SK-N-SH treated with all-trans-retinoic acid at 6 μM for 48 hours (cell line): ENCODE measurements around the gene TTBK2.

Experiments
- ATAC-seq: fragments of 200-7000 bp; cut with Tn5 transposase; 3 replicates; pipeline ENCODE4 v1.9.1; 2020; ENCODE audit warnings: mild to moderate bottlenecking, moderate library complexity
- ARNTL ChIP-seq: fragments of 450-650 bp; formaldehyde crosslinking; IDR thresholded peaks from 2 replicates; pipeline ENCODE4 v1.5.0; 2020; ENCODE audit warnings: low read depth, mild to moderate bottlenecking, moderate library complexity, borderline replicate concordance
- BACH2 ChIP-seq: fragments of 250-450 bp; sonication (Bioruptor Pico); IDR thresholded peaks from 2 replicates; pipeline ENCODE4 v1.9.0; 2021; ENCODE audit warnings: mild to moderate bottlenecking, borderline replicate concordance
- CSDC2 ChIP-seq: fragments of 250-450 bp; sonication (Bioruptor Pico); IDR thresholded peaks from 2 replicates; pipeline ENCODE4 v1.5.0; 2020; ENCODE audit warnings: mild to moderate bottlenecking, moderate library complexity
- ESRRG ChIP-seq: fragments of 250-450 bp; sonication (Bioruptor Pico); IDR thresholded peaks from 2 replicates; pipeline ENCODE4 v1.6.1; 2021; ENCODE audit warnings: mild to moderate bottlenecking
- GLIS3 ChIP-seq: fragments of 250-450 bp; sonication (Bioruptor Pico); IDR thresholded peaks from 2 replicates; pipeline ENCODE4 v1.5.0; 2020; ENCODE audit warnings: mild to moderate bottlenecking, moderate library complexity
- ISL1 ChIP-seq: fragments of 250-450 bp; sonication (Bioruptor Pico); IDR thresholded peaks from 2 replicates; pipeline ENCODE4 v2.1.2; 2022; ENCODE audit warnings: mild to moderate bottlenecking, moderate library complexity
- OSR1 ChIP-seq: fragments of 250-450 bp; sonication (Bioruptor Pico); IDR thresholded peaks from 2 replicates; pipeline ENCODE4 v1.8.0; 2022; ENCODE audit warnings: moderate library complexity, mild to moderate bottlenecking, inconsistent platforms
- PPARA ChIP-seq: fragments of 250-450 bp; sonication (Bioruptor Pico); IDR thresholded peaks from 2 replicates; pipeline ENCODE4 v1.5.0; 2020; ENCODE audit warnings: mild to moderate bottlenecking, borderline replicate concordance
- RARB ChIP-seq: fragments of 250-450 bp; sonication (Bioruptor Pico); IDR thresholded peaks from 2 replicates; pipeline ENCODE4 v1.8.0; 2021; ENCODE audit warnings: mild to moderate bottlenecking, moderate library complexity
- SNAI2 ChIP-seq: fragments of 250-450 bp; sonication (Bioruptor Pico); IDR thresholded peaks from 2 replicates; pipeline ENCODE4 v1.5.0; 2020; ENCODE audit warnings: mild to moderate bottlenecking, moderate library complexity
- TCF4 ChIP-seq: fragments of 250-450 bp; sonication (Bioruptor Pico); IDR thresholded peaks from 2 replicates; pipeline ENCODE4 v1.8.0; 2021; ENCODE audit warnings: mild to moderate bottlenecking, moderate library complexity, borderline replicate concordance
- TOX ChIP-seq: fragments of 250-450 bp; sonication (Bioruptor Pico); IDR thresholded peaks from 2 replicates; pipeline ENCODE4 v1.8.0; 2021; ENCODE audit warnings: mild to moderate bottlenecking, moderate library complexity, borderline replicate concordance
- ZC3H10 ChIP-seq: fragments of 250-450 bp; sonication (Bioruptor Pico); IDR thresholded peaks from 2 replicates; pipeline ENCODE4 v1.5.1; 2021; ENCODE audit warnings: mild to moderate bottlenecking, moderate library complexity
- ZFP3 ChIP-seq: fragments of 250-450 bp; sonication (Bioruptor Pico); IDR thresholded peaks from 2 replicates; pipeline ENCODE4 v1.5.0; 2020; ENCODE audit warnings: mild to moderate bottlenecking, moderate library complexity
- ZFP30 ChIP-seq: fragments of 450-650 bp; formaldehyde crosslinking; IDR thresholded peaks from 2 replicates; pipeline ENCODE4 v1.5.0; 2022; ENCODE audit warnings: mild to moderate bottlenecking, moderate library complexity
- ZNF565 ChIP-seq: fragments of 450-650 bp; formaldehyde crosslinking; conservative IDR thresholded peaks from 2 replicates; pipeline ENCODE4 v1.5.0; 2020; ENCODE audit warnings: low read depth, mild to moderate bottlenecking, moderate library complexity
- ZNF70 ChIP-seq: fragments of 450-650 bp; formaldehyde crosslinking; IDR thresholded peaks from 2 replicates; pipeline ENCODE4 v1.5.0; 2020; ENCODE audit warnings: mild to moderate bottlenecking, moderate library complexity
- ZNF8 ChIP-seq: fragments of 450-650 bp; formaldehyde crosslinking; IDR thresholded peaks from 2 replicates; pipeline ENCODE4 v1.5.0; 2020; ENCODE audit warnings: mild to moderate bottlenecking, moderate library complexity
- TF ChIP-seq, protein P1 (sequence below): fragments of 250-450 bp; sonication (Bioruptor Pico); IDR thresholded peaks from 2 replicates; pipeline ENCODE4 v1.8.0; 2020; ENCODE audit warnings: mild to moderate bottlenecking, moderate library complexity, borderline replicate concordance
- TF ChIP-seq, protein P2 (sequence below): fragments of 250-450 bp; sonication (Bioruptor Pico); IDR thresholded peaks from 2 replicates; pipeline ENCODE4 v1.5.1; 2021; ENCODE audit warnings: mild to moderate bottlenecking, moderate library complexity
- TF ChIP-seq, protein P3 (sequence below): fragments of 250-450 bp; sonication (Bioruptor Pico); IDR thresholded peaks from 2 replicates; pipeline ENCODE4 v1.8.0; 2021; ENCODE audit warnings: low read depth, mild to moderate bottlenecking, moderate library complexity, borderline replicate concordance

Gene TTBK2

DNA sequence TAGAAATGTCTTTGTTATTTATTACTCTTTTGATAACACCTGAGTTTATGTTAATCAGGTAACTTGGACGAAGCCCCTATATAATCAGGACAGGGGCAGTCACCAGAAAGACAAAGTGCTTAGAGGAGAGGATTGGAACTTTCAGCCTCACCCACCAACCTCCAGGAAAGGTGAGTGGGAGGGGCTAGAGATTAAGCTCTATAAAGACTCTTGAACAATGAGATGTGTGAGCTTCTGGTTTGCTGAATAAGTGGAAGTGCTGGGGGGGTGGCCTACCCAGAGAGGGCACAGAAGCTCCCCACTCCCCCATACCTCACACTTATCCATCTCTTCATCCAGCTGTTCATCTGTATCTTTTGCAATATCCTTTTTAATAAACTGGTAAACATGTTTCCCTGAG, 73.9 kb downstream of the TTBK2 start:
- ATAC-seq: no peak
- TF ChIP-seq ZNF8 (CRISPR knock-in tag): no peak
- TF ChIP-seq RARB (CRISPR knock-in tag): no peak
- TF ChIP-seq, protein P1, sequence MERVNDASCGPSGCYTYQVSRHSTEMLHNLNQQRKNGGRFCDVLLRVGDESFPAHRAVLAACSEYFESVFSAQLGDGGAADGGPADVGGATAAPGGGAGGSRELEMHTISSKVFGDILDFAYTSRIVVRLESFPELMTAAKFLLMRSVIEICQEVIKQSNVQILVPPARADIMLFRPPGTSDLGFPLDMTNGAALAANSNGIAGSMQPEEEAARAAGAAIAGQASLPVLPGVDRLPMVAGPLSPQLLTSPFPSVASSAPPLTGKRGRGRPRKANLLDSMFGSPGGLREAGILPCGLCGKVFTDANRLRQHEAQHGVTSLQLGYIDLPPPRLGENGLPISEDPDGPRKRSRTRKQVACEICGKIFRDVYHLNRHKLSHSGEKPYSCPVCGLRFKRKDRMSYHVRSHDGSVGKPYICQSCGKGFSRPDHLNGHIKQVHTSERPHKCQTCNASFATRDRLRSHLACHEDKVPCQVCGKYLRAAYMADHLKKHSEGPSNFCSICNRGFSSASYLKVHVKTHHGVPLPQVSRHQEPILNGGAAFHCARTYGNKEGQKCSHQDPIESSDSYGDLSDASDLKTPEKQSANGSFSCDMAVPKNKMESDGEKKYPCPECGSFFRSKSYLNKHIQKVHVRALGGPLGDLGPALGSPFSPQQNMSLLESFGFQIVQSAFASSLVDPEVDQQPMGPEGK (CRISPR knock-in tag): no peak
- TF ChIP-seq SNAI2 (CRISPR knock-in tag): no peak
- TF ChIP-seq TOX: no peak
- no peak for TF ChIP-seq ESRRG
- TF ChIP-seq ZNF565 (CRISPR knock-in tag): no peak
- TF ChIP-seq GLIS3 (CRISPR knock-in tag): no peak
- TF ChIP-seq ZNF70 (CRISPR knock-in tag): no peak
- no peak for TF ChIP-seq BACH2
- no peak for TF ChIP-seq TCF4 (CRISPR knock-in tag)
- TF ChIP-seq ISL1 (CRISPR knock-in tag): no peak
- TF ChIP-seq, protein P2, sequence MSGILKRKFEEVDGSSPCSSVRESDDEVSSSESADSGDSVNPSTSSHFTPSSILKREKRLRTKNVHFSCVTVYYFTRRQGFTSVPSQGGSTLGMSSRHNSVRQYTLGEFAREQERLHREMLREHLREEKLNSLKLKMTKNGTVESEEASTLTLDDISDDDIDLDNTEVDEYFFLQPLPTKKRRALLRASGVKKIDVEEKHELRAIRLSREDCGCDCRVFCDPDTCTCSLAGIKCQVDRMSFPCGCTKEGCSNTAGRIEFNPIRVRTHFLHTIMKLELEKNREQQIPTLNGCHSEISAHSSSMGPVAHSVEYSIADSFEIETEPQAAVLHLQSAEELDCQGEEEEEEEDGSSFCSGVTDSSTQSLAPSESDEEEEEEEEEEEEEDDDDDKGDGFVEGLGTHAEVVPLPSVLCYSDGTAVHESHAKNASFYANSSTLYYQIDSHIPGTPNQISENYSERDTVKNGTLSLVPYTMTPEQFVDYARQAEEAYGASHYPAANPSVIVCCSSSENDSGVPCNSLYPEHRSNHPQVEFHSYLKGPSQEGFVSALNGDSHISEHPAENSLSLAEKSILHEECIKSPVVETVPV (CRISPR knock-in tag): no peak
- no peak for TF ChIP-seq ZFP3 (CRISPR knock-in tag)
- no peak for TF ChIP-seq ZC3H10 (CRISPR knock-in tag)
- no peak for TF ChIP-seq ARNTL
- no peak for TF ChIP-seq OSR1
- TF ChIP-seq, protein P3, sequence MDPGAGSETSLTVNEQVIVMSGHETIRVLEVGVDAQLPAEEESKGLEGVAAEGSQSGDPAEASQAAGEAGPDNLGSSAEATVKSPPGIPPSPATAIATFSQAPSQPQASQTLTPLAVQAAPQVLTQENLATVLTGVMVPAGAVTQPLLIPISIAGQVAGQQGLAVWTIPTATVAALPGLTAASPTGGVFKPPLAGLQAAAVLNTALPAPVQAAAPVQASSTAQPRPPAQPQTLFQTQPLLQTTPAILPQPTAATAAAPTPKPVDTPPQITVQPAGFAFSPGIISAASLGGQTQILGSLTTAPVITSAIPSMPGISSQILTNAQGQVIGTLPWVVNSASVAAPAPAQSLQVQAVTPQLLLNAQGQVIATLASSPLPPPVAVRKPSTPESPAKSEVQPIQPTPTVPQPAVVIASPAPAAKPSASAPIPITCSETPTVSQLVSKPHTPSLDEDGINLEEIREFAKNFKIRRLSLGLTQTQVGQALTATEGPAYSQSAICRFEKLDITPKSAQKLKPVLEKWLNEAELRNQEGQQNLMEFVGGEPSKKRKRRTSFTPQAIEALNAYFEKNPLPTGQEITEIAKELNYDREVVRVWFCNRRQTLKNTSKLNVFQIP (CRISPR knock-in tag): no peak
- TF ChIP-seq, all 23 proteins: peak for 0

DNA sequence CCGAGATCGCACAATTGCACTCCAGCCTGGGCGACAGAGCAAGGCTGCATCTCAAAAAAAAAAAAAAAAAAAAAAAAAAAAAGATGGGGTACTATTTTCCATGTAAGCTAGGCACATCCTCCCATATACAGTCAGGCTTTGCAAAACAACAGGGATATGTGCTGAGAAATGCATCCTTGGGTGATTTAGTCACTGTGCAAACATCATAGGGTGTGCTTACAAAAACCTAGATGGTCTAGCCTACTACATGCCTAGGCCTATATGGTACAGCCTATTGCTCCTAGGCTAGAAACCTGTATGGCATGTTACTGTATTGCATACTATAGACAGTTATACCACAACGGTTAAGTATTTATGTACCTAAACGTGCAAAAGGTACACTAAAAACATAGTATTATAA, 75.0 kb downstream of the TTBK2 start:
- ATAC-seq: no peak
- TF ChIP-seq OSR1 (no peak), ARNTL (no peak), ZNF8 (CRISPR knock-in tag) (no peak), ISL1 (CRISPR knock-in tag) (no peak)

DNA sequence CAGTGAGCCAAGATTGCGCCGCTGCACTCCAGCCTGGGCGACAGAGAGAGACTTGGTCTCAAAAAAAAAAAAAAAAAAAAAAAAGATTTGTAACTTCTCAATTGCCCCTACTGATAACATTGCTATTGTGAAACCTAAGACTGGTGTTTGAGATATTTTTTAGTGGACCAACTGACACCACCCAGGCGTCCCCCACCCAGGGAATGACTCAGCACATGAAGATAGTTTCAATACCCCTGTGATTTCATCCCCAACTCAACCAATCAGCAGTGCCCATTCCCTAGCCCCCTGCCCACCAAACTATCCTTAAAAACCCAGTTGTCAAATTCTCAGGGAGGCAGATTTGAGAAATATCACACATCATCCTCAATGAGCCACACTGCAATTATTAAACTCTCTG, 76.9 kb downstream of the TTBK2 start:
- ATAC-seq: no peak
- TF ChIP-seq ARNTL: no peak
- no peak for TF ChIP-seq ZNF70 (CRISPR knock-in tag)
- TF ChIP-seq, protein P3 (CRISPR knock-in tag): no peak
- TF ChIP-seq ZNF8 (CRISPR knock-in tag): no peak
- TF ChIP-seq ZC3H10 (CRISPR knock-in tag): no peak
- no peak for TF ChIP-seq TOX
- TF ChIP-seq ISL1 (CRISPR knock-in tag): no peak
- TF ChIP-seq TCF4 (CRISPR knock-in tag): no peak
- TF ChIP-seq, protein P1 (CRISPR knock-in tag): no peak
- TF ChIP-seq, all 23 proteins: peak for 0

DNA sequence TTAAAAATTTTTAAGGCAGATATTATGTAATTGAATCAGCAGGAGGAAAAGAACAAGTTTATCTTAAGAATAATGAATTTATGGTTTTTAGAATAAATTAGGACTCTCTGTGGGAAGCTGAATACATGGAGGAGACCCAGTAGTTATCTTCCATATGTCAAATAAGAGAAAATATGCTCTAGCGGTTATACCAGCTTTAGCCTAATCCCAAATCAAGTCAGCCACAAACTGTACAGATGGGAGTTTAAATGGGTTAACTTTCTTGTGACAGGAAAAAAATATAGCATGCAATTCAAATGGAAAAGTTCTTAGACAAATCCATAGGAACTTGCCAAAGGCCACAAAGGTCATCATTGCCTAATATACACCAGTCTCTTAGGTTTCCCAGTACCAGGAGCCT, 84.3 kb downstream of the TTBK2 start:
- no peak for ATAC-seq
- no peak for TF ChIP-seq CSDC2
- TF ChIP-seq ZFP30 (CRISPR knock-in tag): no peak
- no peak for TF ChIP-seq ZNF8 (CRISPR knock-in tag)
- TF ChIP-seq, protein P1 (CRISPR knock-in tag): no peak
- no peak for TF ChIP-seq OSR1
- TF ChIP-seq PPARA (CRISPR knock-in tag): no peak
- TF ChIP-seq, protein P3 (CRISPR knock-in tag): no peak
- no peak for TF ChIP-seq TOX
